Measurements from ENCODE around the gene ZBTB21.
"Not testable (repeated sequence)": the region's sequence is repeated elsewhere in the genome, so short reads cannot be mapped to it uniquely, and the experiment has no call there.

ZBTB21 gene

GRCh38 chr21:41950941-41951351, 59.2 kb downstream of the ZBTB21 start:
- DNase-seq, result no peak

DNA sequence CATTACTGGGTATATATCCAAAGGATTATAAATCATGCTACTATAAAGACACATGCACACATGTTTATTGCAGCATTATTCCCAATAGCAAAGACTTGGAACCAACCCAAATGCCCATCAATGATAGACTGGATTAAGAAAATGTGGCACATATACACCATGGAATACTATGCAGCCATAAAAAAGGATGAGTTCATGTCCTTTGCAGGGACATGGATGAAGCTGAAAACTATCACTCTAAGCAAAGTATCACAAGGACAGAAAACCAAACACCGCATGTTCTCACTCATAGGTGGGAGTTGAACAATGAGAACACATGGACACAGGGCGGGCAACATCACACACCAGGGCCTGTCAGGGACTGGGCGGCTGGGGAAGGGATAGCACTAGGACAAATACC, 60.5 kb downstream of the ZBTB21 start:
- DNase-seq, result not testable (repeated sequence)

DNA sequence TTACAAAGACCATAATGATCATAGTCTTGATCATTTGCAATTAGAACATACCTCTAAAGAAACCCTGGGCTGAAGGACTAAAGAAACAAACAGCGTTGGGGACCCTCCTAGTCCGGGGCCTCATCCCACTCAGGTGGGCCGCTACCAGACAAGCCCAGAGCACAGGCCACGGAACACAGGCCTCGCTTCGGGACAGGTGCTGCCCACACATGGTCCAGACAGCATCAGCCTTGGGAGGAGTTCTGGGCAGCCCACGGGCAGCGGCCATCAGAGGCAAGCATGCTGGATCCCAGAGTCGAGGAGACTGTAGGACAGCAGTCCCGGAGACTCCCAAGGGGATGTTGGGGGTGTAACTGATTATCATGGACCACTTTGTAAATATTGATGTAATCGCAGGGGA, 61.3 kb downstream of the ZBTB21 start:
- no peak for DNase-seq

- no peak for DNase-seq
These were observed 61.9 kb downstream of the ZBTB21 start for GRCh38 chr21:41948078-41948895.

- DNase-seq, result no peak
These were observed 64.2 kb downstream of the ZBTB21 start for GRCh38 chr21:41945982-41946381.

DNA sequence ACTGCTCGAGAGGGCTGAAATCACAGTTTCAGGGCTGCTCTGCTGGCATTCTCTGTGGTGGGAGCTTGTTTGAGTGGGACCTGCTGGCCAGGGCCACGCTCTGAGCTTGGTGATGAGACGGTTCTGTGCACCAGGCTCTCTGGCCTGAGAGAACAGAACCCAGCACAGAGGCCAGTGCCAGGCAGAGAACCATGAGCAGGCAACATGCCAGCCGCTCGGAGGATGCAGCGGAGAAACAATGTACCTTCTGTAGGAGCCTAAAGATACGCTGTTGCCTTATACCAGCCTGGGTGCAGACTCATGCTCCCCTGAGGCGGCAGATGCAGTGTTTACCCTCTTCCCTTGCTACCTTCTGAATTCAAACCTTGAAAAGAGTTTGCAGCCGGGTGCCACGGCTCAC, 66.3 kb downstream of the ZBTB21 start:
- DNase-seq, result no peak

- no peak for DNase-seq
These were observed 67.7 kb downstream of the ZBTB21 start for GRCh38 chr21:41942457-41942856.

GRCh38 chr21:41941941-41942340, 68.2 kb downstream of the ZBTB21 start:
- no peak for DNase-seq

GRCh38 chr21:41940431-41940830, 69.7 kb downstream of the ZBTB21 start:
- no peak for DNase-seq

DNA sequence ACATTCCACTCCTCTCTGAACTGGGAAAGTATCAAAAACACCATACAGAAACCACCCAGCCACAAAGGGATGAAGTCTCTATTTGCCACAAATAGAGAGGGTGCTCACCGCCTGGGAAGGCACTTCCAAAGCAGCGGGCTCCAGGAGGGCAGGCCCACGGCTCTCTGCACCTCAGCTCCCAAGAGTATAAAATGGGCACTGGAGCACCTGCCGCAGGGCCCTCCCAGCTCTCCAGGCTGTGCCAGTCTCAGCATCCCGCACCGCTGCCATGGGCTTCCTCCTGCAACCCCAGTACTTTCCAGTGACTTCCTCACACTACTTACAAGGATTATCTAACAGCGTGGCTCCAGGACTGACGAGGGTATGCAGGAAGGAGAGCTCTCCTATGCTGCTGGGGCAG, 70.8 kb downstream of the ZBTB21 start:
- DNase-seq, result no peak
